Nephron progenitor cell (in vitro differentiated cells): ENCODE results near the gene PIR.

Source experiments
- DNase-seq: peaks from one replicate; pipeline ENCODE4 v3.0.0; 2021
- H3K27ac Mint-ChIP-seq: 2 replicates; pipeline ENCODE4 v1.8.0; 2021; ENCODE audit warnings: mild to moderate bottlenecking, moderate library complexity, mixed read lengths
- H3K27me3 Mint-ChIP-seq: 2 replicates; pipeline ENCODE4 v1.8.0; 2021; ENCODE audit warnings: mild to moderate bottlenecking, low read depth, mixed read lengths; ENCODE audit not compliant: poor library complexity
- H3K36me3 Mint-ChIP-seq: 2 replicates; pipeline ENCODE4 v1.8.0; 2021; ENCODE audit warnings: low read depth, mixed read lengths
- H3K4me1 Mint-ChIP-seq: 2 replicates; pipeline ENCODE4 v1.8.0; 2021; ENCODE audit warnings: mixed read lengths
- H3K4me3 Mint-ChIP-seq: 2 replicates; pipeline ENCODE4 v1.8.0; 2021; ENCODE audit warnings: mild to moderate bottlenecking, moderate library complexity, mixed read lengths
- H3K9me3 Mint-ChIP-seq: 2 replicates; pipeline ENCODE4 v1.8.0; 2021; ENCODE audit warnings: mild to moderate bottlenecking, moderate library complexity, mixed read lengths
- CTCF ChIP-seq: fragments of 200-600 bp; sonication (generic); IDR thresholded peaks from 2 replicates; pipeline ENCODE4 v1.5.0; 2021; ENCODE audit warnings: antibody characterized with exemption

The PIR gene

GRCh38 chrX:15493118-15493962 lies at the start of gene PIR:
Gene PIR (minus strand): TSS chrX:15493333. CDS start chrX:15491257, 2,076 bp downstream.
- peaks cover 16% of the 10 kb centered on the region for H3K36me3 Mint-ChIP-seq
- no peaks in the 10 kb centered on the region for H3K9me3 Mint-ChIP-seq
- H3K4me3 Mint-ChIP-seq = peak within 1 kb of the TSS; percentile 92
- DNase-seq = peak; percentile 93
- H3K4me1 Mint-ChIP-seq = peaks cover 24% of the 10 kb centered on the region
- H3K27ac Mint-ChIP-seq = peak within 1 kb of the TSS; percentile 73
- peak; percentile 27 for TF ChIP-seq CTCF
- peaks cover 10% of the 10 kb centered on the region for H3K27me3 Mint-ChIP-seq

GRCh38 chrX:15530318-15530717 lies 37.2 kb upstream of the PIR start:
- H3K27ac Mint-ChIP-seq = peak overlapping the region; percentile 30
- H3K36me3 Mint-ChIP-seq = no peaks in the 10 kb centered on the region
- no peaks in the 10 kb centered on the region for H3K4me1 Mint-ChIP-seq
- no peak for DNase-seq
- TF ChIP-seq CTCF = no peak
- peaks cover 3% of the 10 kb centered on the region for H3K27me3 Mint-ChIP-seq
- no peaks in the 10 kb centered on the region for H3K9me3 Mint-ChIP-seq
- no peak overlapping the region for H3K4me3 Mint-ChIP-seq

- TF ChIP-seq CTCF = no peak
- no peaks in the 10 kb centered on the region for H3K9me3 Mint-ChIP-seq
Observed at GRCh38 chrX:15529165-15529564, 36.0 kb upstream of the PIR start.

GRCh38 chrX:15525664-15526416 lies 32.7 kb upstream of the PIR start:
- TF ChIP-seq CTCF = no peak
- Mint-ChIP-seq H3K4me3 (no peak overlapping the region), H3K27me3 (no peaks in the 10 kb centered on the region), H3K36me3 (no peaks in the 10 kb centered on the region), H3K27ac (no peak overlapping the region), H3K9me3 (no peaks in the 10 kb centered on the region), H3K4me1 (no peaks in the 10 kb centered on the region)
- no peak for DNase-seq

More at GRCh38 chrX:15529165-15529564, 36.0 kb upstream of the PIR start:
- no peak overlapping the region for H3K27ac Mint-ChIP-seq
- peaks cover 3% of the 10 kb centered on the region for H3K27me3 Mint-ChIP-seq
- no peaks in the 10 kb centered on the region for H3K36me3 Mint-ChIP-seq
- no peaks in the 10 kb centered on the region for H3K4me1 Mint-ChIP-seq
- no peak for DNase-seq
- no peak overlapping the region for H3K4me3 Mint-ChIP-seq

GRCh38 chrX:15524417-15524816 lies 31.3 kb upstream of the PIR start:
- Mint-ChIP-seq H3K4me1 (no peaks in the 10 kb centered on the region), H3K9me3 (no peaks in the 10 kb centered on the region), H3K4me3 (no peak overlapping the region), H3K27me3 (no peaks in the 10 kb centered on the region), H3K36me3 (no peaks in the 10 kb centered on the region), H3K27ac (no peak overlapping the region)
- DNase-seq = no peak
- no peak for TF ChIP-seq CTCF
